ENCODE results near the gene MEA1. TPM values are rescaled to one million over a fixed set of nuclear protein-coding genes. Genes with fewer than 3 reads are reported as not detected.

MEA1 gene
- total RNA-seq, 4 donors from 2014 or later, result 21.7 to 54.2 (median 37.3) TPM

- H3K27ac ChIP-seq, result no peak overlapping the region
- no peaks in the 10 kb centered on the region for H3K27me3 ChIP-seq
- in situ Hi-C loops (cut with MboI; ENCODE audit: low pct_ligation_motif_present in 1 of 4, low pct_unique_long_range_greater_than_20kb in 1 of 4, low sequenced_read_pairs in 3 of 4), result no loop called here
- peaks cover 0 to 55% (median 26%) of the 10 kb centered on the region in 4 donors for H3K36me3 ChIP-seq
- H3K4me3 ChIP-seq, result no peak overlapping the region
- no peak for DNase-seq
- WGBS, 2 donors (ENCODE audit: low coverage in 1 of 2), result 73 to 94% methylated on average over 2 to 5 of the region's 5 CpGs
- H3K9me3 ChIP-seq, result no peaks in the 10 kb centered on the region
- peaks cover 10 to 15% (median 13%) of the 10 kb centered on the region in 4 donors for H3K4me1 ChIP-seq
- intact Hi-C loops (cut with DNase I; ENCODE audit: low total_unique reads), result no loop called here
- TF ChIP-seq POLR2A (IDR thresholded peaks at IDR 0.05), result no peak
- no peak for TF ChIP-seq POLR2AphosphoS5 (IDR thresholded peaks at IDR 0.05)
- TF ChIP-seq EP300 (IDR thresholded peaks at IDR 0.05; ENCODE audit: low read depth), result no peak
- TF ChIP-seq, protein P1, sequence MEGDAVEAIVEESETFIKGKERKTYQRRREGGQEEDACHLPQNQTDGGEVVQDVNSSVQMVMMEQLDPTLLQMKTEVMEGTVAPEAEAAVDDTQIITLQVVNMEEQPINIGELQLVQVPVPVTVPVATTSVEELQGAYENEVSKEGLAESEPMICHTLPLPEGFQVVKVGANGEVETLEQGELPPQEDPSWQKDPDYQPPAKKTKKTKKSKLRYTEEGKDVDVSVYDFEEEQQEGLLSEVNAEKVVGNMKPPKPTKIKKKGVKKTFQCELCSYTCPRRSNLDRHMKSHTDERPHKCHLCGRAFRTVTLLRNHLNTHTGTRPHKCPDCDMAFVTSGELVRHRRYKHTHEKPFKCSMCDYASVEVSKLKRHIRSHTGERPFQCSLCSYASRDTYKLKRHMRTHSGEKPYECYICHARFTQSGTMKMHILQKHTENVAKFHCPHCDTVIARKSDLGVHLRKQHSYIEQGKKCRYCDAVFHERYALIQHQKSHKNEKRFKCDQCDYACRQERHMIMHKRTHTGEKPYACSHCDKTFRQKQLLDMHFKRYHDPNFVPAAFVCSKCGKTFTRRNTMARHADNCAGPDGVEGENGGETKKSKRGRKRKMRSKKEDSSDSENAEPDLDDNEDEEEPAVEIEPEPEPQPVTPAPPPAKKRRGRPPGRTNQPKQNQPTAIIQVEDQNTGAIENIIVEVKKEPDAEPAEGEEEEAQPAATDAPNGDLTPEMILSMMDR (IDR thresholded peaks at IDR 0.05), result no peak
Observed at GRCh38 chr6:43026365-43026764, 12.6 kb upstream of the MEA1 start.

DNA sequence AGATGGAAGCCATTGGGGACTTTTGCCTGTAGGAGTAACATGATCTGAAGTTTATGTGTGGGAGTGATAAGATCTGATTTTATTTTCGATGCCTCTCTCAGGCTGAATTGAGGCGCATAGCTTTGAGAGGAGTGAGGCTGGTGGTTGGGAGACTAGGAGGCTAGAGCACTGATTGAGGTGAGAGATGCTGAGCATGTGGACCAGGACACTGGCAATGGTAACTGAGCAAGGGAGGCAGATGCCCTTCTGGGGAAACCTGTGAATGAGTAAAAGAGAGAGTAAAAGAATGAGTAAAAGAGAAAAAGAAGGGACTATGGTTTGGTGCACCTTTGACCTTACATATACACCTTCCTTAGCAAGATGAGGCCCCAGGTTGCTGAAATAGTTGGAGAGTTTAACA lies 10.7 kb upstream of the MEA1 start:
- in situ Hi-C loops (cut with MboI; ENCODE audit: low pct_ligation_motif_present in 1 of 4, low pct_unique_long_range_greater_than_20kb in 1 of 4, low sequenced_read_pairs in 3 of 4), result no loop called here
- no peak for DNase-seq
- peaks cover 0 to 47% (median 21%) of the 10 kb centered on the region in 4 donors for H3K36me3 ChIP-seq
- no peak overlapping the region for H3K27ac ChIP-seq
- intact Hi-C loops (cut with DNase I; ENCODE audit: low total_unique reads), result no loop called here
- TF ChIP-seq POLR2AphosphoS5 (IDR thresholded peaks at IDR 0.05) (no peak), EP300 (IDR thresholded peaks at IDR 0.05; ENCODE audit: low read depth) (no peak), POLR2A (IDR thresholded peaks at IDR 0.05) (no peak)
- TF ChIP-seq, protein P1 (IDR thresholded peaks at IDR 0.05), result no peak
- 80 to 81% methylated on average over 2 of the region's 2 CpGs for WGBS, 2 donors (ENCODE audit: low coverage in 1 of 2)
- H3K9me3 ChIP-seq, result no peaks in the 10 kb centered on the region
- no peak overlapping the region for H3K4me3 ChIP-seq
- H3K4me1 ChIP-seq, result peaks cover 13 to 23% (median 21%) of the 10 kb centered on the region in 4 donors
- no peaks in the 10 kb centered on the region for H3K27me3 ChIP-seq

GRCh38 chr6:43021270-43022047 lies 7.7 kb upstream of the MEA1 start, which contains the start of gene RRP36:
RRP36 (plus strand) TSS chr6:43021623; CDS start chr6:43021655, 32 bp downstream.
- peak; percentile 81 for DNase-seq
- peak within 1 kb of the TSS; percentile 77 to 97 (median 92) for H3K4me3 ChIP-seq
- no peaks in the 10 kb centered on the region for H3K27me3 ChIP-seq
- peak within 1 kb of the TSS; percentile 90 to 94 (median 92) for H3K27ac ChIP-seq
- H3K9me3 ChIP-seq, result no peaks in the 10 kb centered on the region
- intact Hi-C loops (cut with DNase I; ENCODE audit: low total_unique reads) (no loop called here), in situ Hi-C loops (cut with MboI; ENCODE audit: low pct_ligation_motif_present in 1 of 4, low pct_unique_long_range_greater_than_20kb in 1 of 4, low sequenced_read_pairs in 3 of 4) (no loop called here)
- TF ChIP-seq, protein P1 (IDR thresholded peaks at IDR 0.05), result no peak
- peak; percentile 40 for TF ChIP-seq POLR2A (IDR thresholded peaks at IDR 0.05)
- TF ChIP-seq EP300 (IDR thresholded peaks at IDR 0.05; ENCODE audit: low read depth), result no peak
- peak; percentile 30 to 67 (median 61) for TF ChIP-seq POLR2AphosphoS5 (IDR thresholded peaks at IDR 0.05)
- H3K4me1 ChIP-seq, result peaks cover 17 to 28% (median 27%) of the 10 kb centered on the region in 4 donors
- 0 to 2% methylated on average over 5 to 43 of the region's 56 CpGs for WGBS, 2 donors (ENCODE audit: low coverage in 1 of 2)
- H3K36me3 ChIP-seq, result peaks cover 0 to 26% (median 10%) of the 10 kb centered on the region in 4 donors

DNA sequence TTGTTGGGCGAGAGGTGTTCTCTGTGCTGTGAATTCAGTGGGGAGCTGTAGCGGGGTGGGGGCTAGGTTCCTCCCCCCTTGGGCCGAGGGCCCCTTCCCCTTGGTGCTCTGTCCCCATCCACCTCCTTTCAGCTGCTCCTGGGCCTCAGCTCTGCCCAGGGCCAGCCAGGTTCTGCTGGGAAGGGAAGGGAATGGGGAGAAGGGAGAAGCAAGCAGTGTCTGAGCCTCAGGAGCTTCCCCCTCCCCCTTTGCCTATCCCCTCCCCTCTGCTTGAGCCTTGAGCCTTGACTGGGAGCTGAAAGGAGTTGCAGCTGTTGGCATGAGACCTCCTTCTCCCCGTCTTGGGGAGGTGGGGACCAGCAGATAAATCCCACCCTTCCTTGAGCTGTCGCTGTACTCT lies 7.1 kb upstream of the MEA1 start:
- Histone ChIP-seq H3K9me3 (no peaks in the 10 kb centered on the region), H3K4me3 (peak overlapping the region in 3 of 4 donors; percentile 90 to 97 (median 93)), H3K27ac (peak overlapping the region; percentile 90 to 94 (median 92)), H3K36me3 (peaks cover 0 to 20% (median 7%) of the 10 kb centered on the region in 4 donors), H3K27me3 (no peaks in the 10 kb centered on the region), H3K4me1 (peaks cover 23 to 34% (median 33%) of the 10 kb centered on the region in 4 donors)
- no peak for TF ChIP-seq EP300 (IDR thresholded peaks at IDR 0.05; ENCODE audit: low read depth)
- no peak for TF ChIP-seq POLR2AphosphoS5 (IDR thresholded peaks at IDR 0.05)
- no peak for TF ChIP-seq POLR2A (IDR thresholded peaks at IDR 0.05)
- TF ChIP-seq, protein P1 (IDR thresholded peaks at IDR 0.05), result no peak
- 66% methylated on average over 5 of the region's 5 CpGs; no CpG with 5 or more reads in 1 of the 2 donors for WGBS, 2 donors (ENCODE audit: low coverage in 1 of 2)
- in situ Hi-C loops (cut with MboI; ENCODE audit: low pct_ligation_motif_present in 1 of 4, low pct_unique_long_range_greater_than_20kb in 1 of 4, low sequenced_read_pairs in 3 of 4), result no loop called here
- intact Hi-C loops (cut with DNase I; ENCODE audit: low total_unique reads), result no loop called here
- no peak for DNase-seq

Data from transverse colon (tissue), 4 donors.